K562 (cell line): ENCODE data around the gene H2BK1. TPM values are rescaled to one million over a fixed set of nuclear protein-coding genes. Genes with fewer than 3 reads are reported as not detected.
A peak's percentile ranks its signal among the peaks of the same experiment; 100 is the strongest.

Experiments
- BCOR ChIP-seq: fragments of 450-650 bp; IDR thresholded peaks from 2 replicates; pipeline ENCODE4 v1.6.1; 2016
- CHD7 ChIP-seq: fragments of 200-600 bp; sonication (generic); IDR thresholded peaks from one replicate; pipeline ENCODE4 v1.6.1; 2012; ENCODE audit warnings: mild to moderate bottlenecking, low read depth, low read length, inconsistent platforms
- FOXO4 ChIP-seq: fragments of 450-650 bp; formaldehyde crosslinking; IDR thresholded peaks from 2 replicates; pipeline ENCODE4 v1.4.0; 2020; ENCODE audit warnings: mild to moderate bottlenecking, moderate library complexity
- HDGF ChIP-seq: fragments of 450-650 bp; IDR thresholded peaks from 2 replicates; pipeline ENCODE4 v1.6.1; 2016
- MBD1 ChIP-seq: fragments of 250-450 bp; sonication (Bioruptor Pico); IDR thresholded peaks from 2 replicates; pipeline ENCODE4 v1.8.0; 2022; ENCODE audit warnings: inconsistent platforms
- MLX ChIP-seq, 2 experiments: fragments of 450-650 bp in 1 of 2; sonication (generic) in 1 of 2; formaldehyde crosslinking; conservative IDR thresholded peaks; 2 replicates each; pipeline versions ENCODE4 v1.4.0 to v1.8.1; 2020 to 2022; ENCODE audit warnings: mild to moderate bottlenecking in 1 of 2, missing genetic modification reagents in 1 of 2
- SMAD4 ChIP-seq: fragments of 250-450 bp; sonication (Bioruptor Pico); conservative IDR thresholded peaks from 2 replicates; pipeline ENCODE4 v1.8.0; 2021; ENCODE audit warnings: inconsistent platforms, mild to moderate bottlenecking, moderate library complexity
- TBL1XR1 ChIP-seq, 2 experiments: IDR thresholded peaks; 2 replicates each; pipeline ENCODE4 v1.6.1; 2012; ENCODE audit warnings: improper control_type of control experiment in 2 of 2, low read length in 2 of 2, mild to moderate bottlenecking in 1 of 2
- TCFL5 ChIP-seq: fragments of 250-450 bp; sonication (Bioruptor Pico); conservative IDR thresholded peaks from 2 replicates; pipeline ENCODE4 v1.6.1; 2021; ENCODE audit warnings: mild to moderate bottlenecking, moderate library complexity, matching md5 sums
- ZNF644 ChIP-seq: fragments of 200-800 bp; sonication (Bioruptor generic); IDR thresholded peaks from 2 replicates; pipeline ENCODE4 v1.6.1; 2016; ENCODE audit warnings: low read depth, missing genetic modification characterization, missing compliant biosample characterization
- polyA plus RNA-seq, 8 experiments: library from polyadenylated mRNA; depleted of rRNA in 4 of 8; stranded (reverse) in 5 of 8; unstranded in 3 of 8; fragments of >200 nt; fragmentation: Nextera tagmentation in 2 of 8; fragmentation: Illumina TruSeq in 1 of 8; extraction: Ambion mirVana in 2 of 8; extraction: Trizol in 1 of 8; gene quantifications; 2 replicates each; pipeline versions ENCODE4 v1.2.1 to v1.2.3, GENCODE V29; 2011 to 2014; ENCODE audit warnings: inconsistent platforms in 1 of 8, missing spikeins in 1 of 8
- total RNA-seq, 7 experiments: library from RNA; depleted of rRNA in 6 of 7; stranded (reverse); fragments of >200 nt in 6 of 7; fragmentation: Illumina TruSeq in 2 of 7; extraction: Trizol in 2 of 7; gene quantifications; 2 replicates each; pipeline versions ENCODE4 v1.2.1 to v1.2.3, GENCODE V29; 2011 to 2021; ENCODE audit warnings: low replicate concordance in 1 of 7

H2BK1 gene
- total and polyA plus RNA-seq, 9 of the 15 experiments (the other 6 are each of a cell fraction or from before 2014, with no cell fraction given) = not detected

- no peak for TF ChIP-seq CHD7
- no peak for TF ChIP-seq HDGF
- TF ChIP-seq BCOR = 0 out of 2 replicates have a peak, but pooled peaks have one; percentile 14
- TF ChIP-seq TCFL5 = no peak
- no peak for TF ChIP-seq MBD1
- TF ChIP-seq SMAD4 (CRISPR knock-in tag) = no peak
- TF ChIP-seq TBL1XR1 (IDR thresholded peaks at IDR 0.05; ENCODE audit: low read length in 2 of 2) = no peak
- TF ChIP-seq ZNF644 (tag) = no peak
- no peak for TF ChIP-seq FOXO4
- no peak for TF ChIP-seq MLX (CRISPR knock-in tag; conservative IDR thresholded peaks at IDR 0.05)
Observed at GRCh38 chr7:151228024-151228866, 18.0 kb upstream of the H2BK1 start (continued).
